ENCODE data around the gene ZNF644. TPM values are rescaled to one million over a fixed set of nuclear protein-coding genes. Genes with fewer than 3 reads are reported as not detected.
A peak's percentile ranks its signal among the peaks of the same experiment; 100 is the strongest.
"Not testable (repeated sequence)": the region's sequence is repeated elsewhere in the genome, so short reads cannot be mapped to it uniquely, and the experiment has no call there.

ZNF644 gene
- total and polyA plus RNA-seq, 5 donors from 2014 or later = 46.9 to 139 (median 52.9) TPM

DNA sequence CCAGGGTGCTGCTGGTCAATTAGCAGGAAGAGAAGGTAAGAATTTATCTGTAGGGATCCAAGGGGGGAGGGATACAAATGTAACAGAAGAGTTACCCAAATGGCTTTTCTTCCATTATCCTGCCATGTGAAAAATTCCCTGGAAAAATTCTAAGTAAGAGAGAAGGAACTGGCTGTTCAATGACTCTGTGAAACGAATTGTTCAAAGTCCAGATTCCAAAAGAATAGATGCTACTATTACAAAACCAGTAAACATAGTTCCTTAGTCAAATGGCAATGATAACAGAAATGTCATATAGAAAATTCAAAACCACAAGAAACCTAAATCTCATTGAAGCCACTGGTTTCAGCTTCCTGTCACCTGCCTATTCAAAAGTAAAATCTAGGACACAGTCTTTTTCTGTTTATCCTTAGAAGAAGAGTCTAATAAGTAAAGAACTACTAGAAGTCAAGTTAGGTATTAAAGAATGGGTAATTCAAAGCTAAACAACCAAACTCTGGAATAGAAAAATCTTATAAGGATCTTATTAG, 102.6 kb downstream of the ZNF644 start:
- H3K4me3 ChIP-seq (ENCODE audit: low read depth, low read length) = peak overlapping the region; percentile 39
- H3K9me3 ChIP-seq (ENCODE audit: control insufficient read depth in 2 of 2, low read length in 2 of 2) = no peaks in the 10 kb centered on the region
- no peaks in the 10 kb centered on the region for H3K9me3 Mint-ChIP-seq
- H3K27me3 Mint-ChIP-seq = no peaks in the 10 kb centered on the region
- H3K4me3 Mint-ChIP-seq = peak overlapping the region in 3 of 4 donors; percentile 13 to 47 (median 39)
- no peaks in the 10 kb centered on the region for H3K27me3 ChIP-seq (ENCODE audit: control insufficient read depth, insufficient read depth, low read length)
- DNase-seq = peak in 2 of 3 donors; percentile 26 to 63
- peaks cover 48 to 58% (median 55%) of the 10 kb centered on the region in 4 donors for H3K4me1 Mint-ChIP-seq
- H3K27ac Mint-ChIP-seq = peak overlapping the region in 1 of 3 donors; percentile 59
- ATAC-seq (ENCODE audit: low read depth in 2 of 2) = no peak
- peaks cover 30% of the 10 kb centered on the region for H3K36me3 ChIP-seq (ENCODE audit: control insufficient read depth, insufficient read depth, low read length)
- H3K27ac ChIP-seq (ENCODE audit: insufficient read depth, low read length, poor library complexity, severe bottlenecking) = no peak overlapping the region
- peaks cover 45% of the 10 kb centered on the region for H3K4me1 ChIP-seq (ENCODE audit: control insufficient read depth, insufficient read depth, low read length, poor library complexity, severe bottlenecking)
- peaks cover 8% of the 10 kb centered on the region for H3K36me3 Mint-ChIP-seq

DNA sequence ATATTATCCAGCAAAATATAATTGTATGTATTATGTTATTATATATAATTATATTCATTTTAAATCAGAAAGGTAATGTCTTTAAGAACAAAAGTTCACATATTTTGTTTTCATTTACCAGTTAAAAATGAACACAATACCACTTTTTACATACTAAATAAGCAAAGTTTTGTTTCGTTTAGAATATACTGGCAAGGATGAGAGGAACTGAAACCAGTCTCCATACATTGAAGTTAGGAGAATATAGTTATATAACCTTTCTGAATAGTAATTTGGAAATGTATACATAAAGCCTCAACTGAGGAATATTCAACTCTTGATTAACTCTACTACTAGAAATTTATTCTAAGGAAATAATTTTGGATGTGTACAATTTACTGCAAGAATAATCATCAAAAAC, 110.5 kb downstream of the ZNF644 start:
- no peaks in the 10 kb centered on the region for H3K9me3 Mint-ChIP-seq
- peak overlapping the region in 1 of 3 donors; percentile 80 for H3K27ac Mint-ChIP-seq
- peaks cover 4 to 11% (median 9%) of the 10 kb centered on the region in 4 donors for H3K4me1 Mint-ChIP-seq
- Histone ChIP-seq H3K4me1 (ENCODE audit: control insufficient read depth, insufficient read depth, low read length, poor library complexity, severe bottlenecking) (no peaks in the 10 kb centered on the region), H3K9me3 (ENCODE audit: control insufficient read depth in 2 of 2, low read length in 2 of 2) (no peaks in the 10 kb centered on the region), H3K27me3 (ENCODE audit: control insufficient read depth, insufficient read depth, low read length) (no peaks in the 10 kb centered on the region), H3K27ac (ENCODE audit: insufficient read depth, low read length, poor library complexity, severe bottlenecking) (no peak overlapping the region), H3K4me3 (ENCODE audit: low read depth, low read length) (no peak overlapping the region), H3K36me3 (ENCODE audit: control insufficient read depth, insufficient read depth, low read length) (peaks cover 24% of the 10 kb centered on the region)
- H3K36me3 Mint-ChIP-seq = peaks cover 12% of the 10 kb centered on the region
- DNase-seq = no peak
- H3K4me3 Mint-ChIP-seq = no peak overlapping the region
- no peak for ATAC-seq (ENCODE audit: low read depth in 2 of 2)
- no peaks in the 10 kb centered on the region for H3K27me3 Mint-ChIP-seq

DNA sequence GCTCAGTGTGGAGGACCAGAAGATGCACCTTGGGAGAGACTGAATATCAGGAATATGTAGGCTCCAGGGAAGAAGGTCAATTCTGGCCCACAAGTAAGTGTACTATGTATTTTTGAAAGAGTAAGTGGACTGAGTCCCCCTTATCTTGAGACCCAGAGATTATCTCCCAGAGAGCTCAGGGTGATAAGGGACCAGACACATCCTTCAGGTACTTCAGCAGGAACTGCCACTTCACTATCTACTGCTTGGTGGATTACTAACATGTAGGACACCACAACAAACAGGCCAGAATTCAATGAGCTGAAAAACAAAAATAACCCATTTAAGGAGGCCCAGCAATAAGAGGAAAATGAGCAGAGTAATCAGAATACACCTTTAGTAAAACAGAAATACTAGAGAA, 119.2 kb downstream of the ZNF644 start:
- DNase-seq (no peak), ATAC-seq (ENCODE audit: low read depth in 2 of 2) (no peak)
- Mint-ChIP-seq H3K27me3 (no peaks in the 10 kb centered on the region), H3K27ac (no peak overlapping the region), H3K4me1 (peaks cover 7 to 26% (median 13%) of the 10 kb centered on the region in 4 donors), H3K4me3 (no peak overlapping the region), H3K9me3 (no peaks in the 10 kb centered on the region), H3K36me3 (peaks cover 49% of the 10 kb centered on the region)
- Histone ChIP-seq H3K36me3 (ENCODE audit: control insufficient read depth, insufficient read depth, low read length) (peaks cover 24% of the 10 kb centered on the region), H3K4me1 (ENCODE audit: control insufficient read depth, insufficient read depth, low read length, poor library complexity, severe bottlenecking) (no peaks in the 10 kb centered on the region), H3K9me3 (ENCODE audit: control insufficient read depth in 2 of 2, low read length in 2 of 2) (no peaks in the 10 kb centered on the region), H3K4me3 (ENCODE audit: low read depth, low read length) (no peak overlapping the region), H3K27ac (ENCODE audit: insufficient read depth, low read length, poor library complexity, severe bottlenecking) (no peak overlapping the region), H3K27me3 (ENCODE audit: control insufficient read depth, insufficient read depth, low read length) (no peaks in the 10 kb centered on the region)

DNA sequence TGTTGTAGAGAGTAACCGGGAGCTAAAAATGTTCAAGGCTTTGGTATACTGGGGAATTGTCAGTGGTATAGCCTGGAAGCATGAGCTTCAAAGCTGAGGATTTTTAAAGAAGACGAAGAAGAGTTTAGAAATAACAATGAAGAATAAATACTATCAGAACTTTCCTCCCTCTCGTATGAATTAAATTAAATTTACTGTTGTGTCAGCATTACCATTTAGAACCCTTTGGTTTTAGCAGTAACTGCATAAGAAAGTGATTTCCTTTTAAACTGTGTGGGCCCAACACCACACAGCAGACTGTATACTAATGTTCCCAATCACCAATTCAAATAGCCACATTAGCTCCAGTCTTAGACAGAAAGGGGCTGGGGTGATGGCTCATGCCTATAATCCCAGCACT, 122.6 kb downstream of the ZNF644 start:
- H3K36me3 ChIP-seq (ENCODE audit: control insufficient read depth, insufficient read depth, low read length) = peaks cover 30% of the 10 kb centered on the region
- Mint-ChIP-seq H3K27me3 (no peaks in the 10 kb centered on the region), H3K27ac (no peak overlapping the region), H3K4me1 (peaks cover 5 to 24% (median 16%) of the 10 kb centered on the region in 4 donors), H3K36me3 (peaks cover 53% of the 10 kb centered on the region), H3K9me3 (no peaks in the 10 kb centered on the region), H3K4me3 (no peak overlapping the region)
- no peak for ATAC-seq (ENCODE audit: low read depth in 2 of 2)
- DNase-seq = no peak
- H3K27me3 ChIP-seq (ENCODE audit: control insufficient read depth, insufficient read depth, low read length) = no peaks in the 10 kb centered on the region
- H3K27ac ChIP-seq (ENCODE audit: insufficient read depth, low read length, poor library complexity, severe bottlenecking) = no peak overlapping the region
- no peaks in the 10 kb centered on the region for H3K9me3 ChIP-seq (ENCODE audit: control insufficient read depth in 2 of 2, low read length in 2 of 2)
- H3K4me3 ChIP-seq (ENCODE audit: low read depth, low read length) = no peak overlapping the region
- no peaks in the 10 kb centered on the region for H3K4me1 ChIP-seq (ENCODE audit: control insufficient read depth, insufficient read depth, low read length, poor library complexity, severe bottlenecking)

DNA sequence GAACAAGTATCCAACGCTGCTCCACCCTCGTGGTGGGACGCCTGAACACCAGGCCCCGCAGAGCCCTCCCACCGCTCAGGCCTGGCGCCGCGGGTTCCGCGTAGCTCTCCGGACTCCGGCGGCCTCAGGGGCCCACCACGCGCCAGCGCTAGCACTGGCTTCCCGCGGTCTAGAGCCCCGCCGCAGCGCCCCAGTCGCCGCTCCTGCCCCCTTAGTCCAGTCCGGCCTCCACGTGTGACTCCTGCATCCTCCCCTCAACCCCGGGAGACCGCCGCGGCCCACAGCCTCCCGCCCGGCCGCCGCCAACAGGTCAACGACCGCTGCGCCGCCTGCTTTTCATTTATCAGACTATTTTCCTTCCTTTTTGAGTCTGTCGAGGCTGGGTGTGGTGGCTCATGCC, 128.2 kb downstream of the ZNF644 start:
- not testable (repeated sequence) for H3K4me1 ChIP-seq (ENCODE audit: control insufficient read depth, insufficient read depth, low read length, poor library complexity, severe bottlenecking); DNase-seq; H3K9me3 ChIP-seq (ENCODE audit: control insufficient read depth in 2 of 2, low read length in 2 of 2); H3K27me3 ChIP-seq (ENCODE audit: control insufficient read depth, insufficient read depth, low read length); H3K4me1 Mint-ChIP-seq; H3K27me3 Mint-ChIP-seq; H3K9me3 Mint-ChIP-seq; ATAC-seq (ENCODE audit: low read depth in 2 of 2); H3K27ac Mint-ChIP-seq; H3K27ac ChIP-seq (ENCODE audit: insufficient read depth, low read length, poor library complexity, severe bottlenecking); H3K4me3 ChIP-seq (ENCODE audit: low read depth, low read length); H3K4me3 Mint-ChIP-seq; H3K36me3 ChIP-seq (ENCODE audit: control insufficient read depth, insufficient read depth, low read length)
- peaks cover 18% of the 10 kb centered on the region for H3K36me3 Mint-ChIP-seq

DNA sequence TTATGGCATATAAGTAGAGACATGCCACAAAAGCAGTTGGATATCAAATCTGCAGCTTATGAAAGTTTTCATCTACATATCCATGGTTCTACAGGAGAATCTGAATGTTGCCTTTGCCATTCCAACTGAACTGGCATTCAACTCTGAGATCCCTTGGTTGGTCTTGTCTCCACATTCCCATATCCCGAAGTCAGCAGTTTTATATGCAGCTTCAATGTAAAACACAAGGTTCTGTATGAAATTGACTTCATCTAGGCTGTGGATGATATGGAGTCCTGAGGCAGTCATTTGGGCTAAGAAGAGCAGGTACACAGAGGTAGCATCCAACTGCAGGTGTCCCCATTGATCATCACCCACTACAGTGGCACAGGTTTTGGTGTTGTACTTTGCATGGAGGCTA, 129.0 kb downstream of the ZNF644 start:
- not testable (repeated sequence) for H3K27me3 ChIP-seq (ENCODE audit: control insufficient read depth, insufficient read depth, low read length); ATAC-seq (ENCODE audit: low read depth in 2 of 2); H3K27me3 Mint-ChIP-seq; DNase-seq; H3K4me3 ChIP-seq (ENCODE audit: low read depth, low read length); H3K4me1 Mint-ChIP-seq; H3K4me3 Mint-ChIP-seq; H3K27ac ChIP-seq (ENCODE audit: insufficient read depth, low read length, poor library complexity, severe bottlenecking); H3K4me1 ChIP-seq (ENCODE audit: control insufficient read depth, insufficient read depth, low read length, poor library complexity, severe bottlenecking); H3K9me3 Mint-ChIP-seq; H3K9me3 ChIP-seq (ENCODE audit: control insufficient read depth in 2 of 2, low read length in 2 of 2); H3K36me3 ChIP-seq (ENCODE audit: control insufficient read depth, insufficient read depth, low read length); H3K27ac Mint-ChIP-seq
- peaks cover 14% of the 10 kb centered on the region for H3K36me3 Mint-ChIP-seq

DNA sequence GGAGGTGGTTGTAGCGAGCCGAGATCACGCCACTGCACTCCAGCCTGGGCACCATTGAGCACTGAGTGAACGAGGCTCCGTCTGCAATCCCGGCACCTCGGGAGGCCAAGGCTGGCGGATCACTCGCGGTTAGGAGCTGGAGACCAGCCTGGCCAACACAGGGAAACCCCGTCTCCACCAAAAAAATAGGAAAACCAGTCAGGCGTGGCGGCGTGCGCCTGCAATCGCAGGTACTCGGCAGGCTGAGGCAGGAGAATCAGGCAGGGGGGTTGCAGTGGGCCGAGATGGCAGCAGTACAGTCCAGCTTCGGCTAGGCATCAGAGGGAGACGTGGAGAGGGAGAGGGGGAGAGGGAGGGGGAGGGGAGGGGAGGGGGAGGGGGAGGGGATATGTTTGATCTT, 129.6 kb downstream of the ZNF644 start:
- H3K9me3 ChIP-seq (ENCODE audit: control insufficient read depth in 2 of 2, low read length in 2 of 2); H3K4me3 Mint-ChIP-seq; H3K27me3 Mint-ChIP-seq; H3K27ac Mint-ChIP-seq; H3K4me3 ChIP-seq (ENCODE audit: low read depth, low read length); H3K36me3 ChIP-seq (ENCODE audit: control insufficient read depth, insufficient read depth, low read length); H3K27ac ChIP-seq (ENCODE audit: insufficient read depth, low read length, poor library complexity, severe bottlenecking); H3K4me1 ChIP-seq (ENCODE audit: control insufficient read depth, insufficient read depth, low read length, poor library complexity, severe bottlenecking); DNase-seq; H3K4me1 Mint-ChIP-seq; ATAC-seq (ENCODE audit: low read depth in 2 of 2); H3K27me3 ChIP-seq (ENCODE audit: control insufficient read depth, insufficient read depth, low read length); H3K9me3 Mint-ChIP-seq: not testable (repeated sequence)
- H3K36me3 Mint-ChIP-seq = peaks cover 14% of the 10 kb centered on the region

DNA sequence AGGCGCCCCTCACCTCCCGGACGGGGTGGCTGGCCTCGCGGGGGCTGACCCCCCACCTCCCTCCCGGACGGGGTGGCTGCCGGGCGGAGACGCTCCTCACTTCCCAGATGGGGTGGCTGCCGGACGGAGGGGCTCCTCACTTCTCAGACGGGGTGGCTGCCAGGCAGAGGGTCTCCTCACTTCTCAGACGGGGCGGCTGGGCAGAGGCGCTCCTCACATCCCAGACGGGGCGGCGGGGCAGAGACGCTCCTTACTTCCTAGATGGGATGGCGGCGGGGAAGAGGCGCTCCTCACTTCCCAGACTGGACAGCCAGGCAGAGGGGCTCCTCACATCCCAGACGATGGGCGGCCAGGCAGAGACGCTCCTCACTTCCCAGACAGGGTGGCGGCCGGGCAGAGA, 130.1 kb downstream of the ZNF644 start:
- H3K4me3 Mint-ChIP-seq = not testable (repeated sequence)

More for the DNA sequence above, 130.1 kb downstream of the ZNF644 start:
- not testable (repeated sequence) for H3K4me3 ChIP-seq (ENCODE audit: low read depth, low read length); DNase-seq; H3K27me3 Mint-ChIP-seq; H3K9me3 ChIP-seq (ENCODE audit: control insufficient read depth in 2 of 2, low read length in 2 of 2); H3K27ac Mint-ChIP-seq; H3K27me3 ChIP-seq (ENCODE audit: control insufficient read depth, insufficient read depth, low read length); H3K4me1 Mint-ChIP-seq; H3K27ac ChIP-seq (ENCODE audit: insufficient read depth, low read length, poor library complexity, severe bottlenecking); H3K36me3 ChIP-seq (ENCODE audit: control insufficient read depth, insufficient read depth, low read length); ATAC-seq (ENCODE audit: low read depth in 2 of 2); H3K4me1 ChIP-seq (ENCODE audit: control insufficient read depth, insufficient read depth, low read length, poor library complexity, severe bottlenecking); H3K9me3 Mint-ChIP-seq
- H3K36me3 Mint-ChIP-seq = peaks cover 14% of the 10 kb centered on the region
